ENCODE measurements around the gene SCLT1. TPM values are rescaled to one million over a fixed set of nuclear protein-coding genes. Genes with fewer than 3 reads are reported as not detected.

SCLT1 gene
- total and polyA plus RNA-seq, 2 of the 13 experiments (the other 11 are each of a cell fraction or from before 2014, with no cell fraction given), result 1.5 to 8.7 TPM

- peak; percentile 38; the same call in 1 of the 2 replicates for TF ChIP-seq ARID5B (CRISPR knock-in tag; IDR thresholded peaks at IDR 0.05)
- TF ChIP-seq ZBTB43 (CRISPR knock-in tag; conservative IDR thresholded peaks at IDR 0.05), result no peak
- no peak for TF ChIP-seq ZSCAN20 (CRISPR knock-in tag; IDR thresholded peaks at IDR 0.05; ENCODE audit: borderline replicate concordance)
- no peak for TF ChIP-seq ZNF33B (CRISPR knock-in tag; IDR thresholded peaks at IDR 0.05)
- TF ChIP-seq ZNF30 (CRISPR knock-in tag; IDR thresholded peaks at IDR 0.05), result no peak
- no peak for TF ChIP-seq HMGA1 (CRISPR knock-in tag; conservative IDR thresholded peaks at IDR 0.05)
- TF ChIP-seq HOXA9 (CRISPR knock-in tag; IDR thresholded peaks at IDR 0.05; ENCODE audit: borderline replicate concordance), result no peak
- no peak for TF ChIP-seq AKNA (CRISPR knock-in tag; IDR thresholded peaks at IDR 0.05; ENCODE audit: borderline replicate concordance)
- no peak for TF ChIP-seq PBX3 (CRISPR knock-in tag; IDR thresholded peaks at IDR 0.05; ENCODE audit: borderline replicate concordance)
- no peak for TF ChIP-seq ZNF281 (CRISPR knock-in tag; IDR thresholded peaks at IDR 0.05; ENCODE audit: borderline replicate concordance)
- no peak for TF ChIP-seq GFI1 (CRISPR knock-in tag; IDR thresholded peaks at IDR 0.05; ENCODE audit: borderline replicate concordance)
- TF ChIP-seq ZNF234 (CRISPR knock-in tag; conservative IDR thresholded peaks at IDR 0.05), result no peak
- TF ChIP-seq BATF2 (CRISPR knock-in tag; IDR thresholded peaks at IDR 0.05), result no peak
- TF ChIP-seq NFYC (CRISPR knock-in tag; IDR thresholded peaks at IDR 0.05), result no peak
Measured at GRCh38 chr4:128954941-128955340, 138.4 kb downstream of the SCLT1 start (continued).

Data from HepG2 (cell line).